ENCODE data around the gene ATP6V1F. TPM values are rescaled to one million over a fixed set of nuclear protein-coding genes. Genes with fewer than 3 reads are reported as not detected.

ATP6V1F gene
- total RNA-seq, 1 experiment from 2014 or later: 115 TPM

DNA sequence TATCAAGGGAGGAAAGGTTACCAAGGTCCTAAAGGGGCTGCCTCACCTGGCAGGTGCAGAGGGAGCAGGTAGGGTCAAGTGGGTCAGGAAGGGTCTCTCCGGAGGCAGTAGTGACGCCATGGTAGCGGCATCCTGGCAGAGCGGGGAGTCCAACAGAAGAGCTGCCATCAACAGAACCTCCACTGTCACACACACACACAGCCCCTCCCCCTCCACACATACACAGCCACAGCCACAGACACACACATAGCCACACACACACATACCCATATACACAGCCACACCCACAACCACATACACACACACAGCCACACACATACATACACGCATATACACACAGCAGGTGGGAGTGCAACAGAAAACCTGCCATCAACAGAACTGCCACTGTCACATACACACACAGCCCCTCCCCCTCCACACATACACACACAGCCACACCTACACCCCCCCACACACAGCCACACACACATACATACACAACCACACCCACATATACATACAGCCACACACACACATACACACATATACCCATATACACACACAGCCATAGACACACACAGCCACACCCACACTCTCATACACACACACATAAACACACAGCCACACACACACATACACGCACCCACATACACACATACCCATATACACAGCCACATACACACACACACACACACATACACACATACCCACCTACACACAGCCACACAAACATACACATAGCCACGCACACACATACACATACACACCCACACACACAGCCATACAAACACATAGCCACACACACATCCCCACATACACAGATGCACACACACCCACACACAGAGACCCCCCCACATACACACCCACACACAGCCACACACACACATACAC lies 24.7 kb downstream of the ATP6V1F start:
- Histone ChIP-seq H2BK15ac (ENCODE audit: low read depth, low read length) (no peak overlapping the region), H2BK12ac (ENCODE audit: insufficient read length, low read depth, low read length) (no peak overlapping the region), H3K23ac (ENCODE audit: insufficient read length, low read depth, low read length) (no peak overlapping the region), H4K91ac (ENCODE audit: insufficient read length, low read depth, low read length) (no peak overlapping the region), H3K14ac (ENCODE audit: insufficient read depth, low read length) (no peak overlapping the region), H3K27ac (ENCODE audit: insufficient read length, low read depth, low read length) (no peak overlapping the region), H3K4ac (ENCODE audit: low read depth, low read length) (no peak overlapping the region), H3K18ac (ENCODE audit: insufficient read length, low read depth, low read length) (no peak overlapping the region), H3T11ph (ENCODE audit: low read length) (no peak overlapping the region), H2AK5ac (ENCODE audit: insufficient read length, low read length) (no peak overlapping the region), H3K56ac (ENCODE audit: insufficient read length, low read depth, low read length) (no peak overlapping the region), H3K9me3 (ENCODE audit: control insufficient read depth, low read depth, low read length) (no peaks in the 10 kb centered on the region), H2BK120ac (ENCODE audit: low read depth, low read length, poor library complexity, severe bottlenecking) (no peak overlapping the region), H3K27me3 (ENCODE audit: insufficient read depth, low read length) (no peaks in the 10 kb centered on the region), H2AFZ (ENCODE audit: low read length) (no peak overlapping the region), H2BK5ac (ENCODE audit: insufficient read length, low read length) (no peak overlapping the region), H2BK20ac (ENCODE audit: low read depth, low read length, poor library complexity, severe bottlenecking) (no peak overlapping the region), H3K9ac (ENCODE audit: extremely low read depth, insufficient read length, low read length) (no peak overlapping the region), H3K79me2 (ENCODE audit: insufficient read depth, low read length) (no peaks in the 10 kb centered on the region), H3K4me2 (ENCODE audit: insufficient read depth, insufficient read length, low read length) (no peak overlapping the region), H3K23me2 (ENCODE audit: insufficient read length, low read depth, low read length, poor library complexity, severe bottlenecking) (peaks cover 9% of the 10 kb centered on the region), H4K20me1 (ENCODE audit: control insufficient read depth, insufficient read depth, insufficient read length) (no peaks in the 10 kb centered on the region), H3K79me1 (ENCODE audit: insufficient read depth, low read depth, low read length, poor library complexity, severe bottlenecking) (no peaks in the 10 kb centered on the region), H4K8ac (replicated peaks; ENCODE audit: insufficient read length, low read depth, low read length) (no peak overlapping the region), H3K4me1 (ENCODE audit: insufficient read depth, low read length) (no peaks in the 10 kb centered on the region), H4K5ac (ENCODE audit: insufficient read length, low read depth, low read length) (no peak overlapping the region)
- Mint-ChIP-seq H3K36me3 (ENCODE audit: insufficient read depth in 1 of 3, low read depth in 3 of 3) (peaks cover 0 to 2% (median 0%) of the 10 kb centered on the region in 3 experiments; a peak in 3 of 7 replicates), H3K4me1 (peaks cover 6 to 8% of the 10 kb centered on the region in 2 experiments; a peak in 3 of 4 replicates), H3K9me3 (0 out of 5 replicates have a peak, but pooled peaks cover 0 to 4% of the 10 kb centered on the region in 2 experiments), H3K27ac (no peak overlapping the region), H3K27me3 (ENCODE audit: low read depth) (peaks cover 9% of the 10 kb centered on the region), H3K4me3 (no peak overlapping the region)
- TF ChIP-seq, protein P1, sequence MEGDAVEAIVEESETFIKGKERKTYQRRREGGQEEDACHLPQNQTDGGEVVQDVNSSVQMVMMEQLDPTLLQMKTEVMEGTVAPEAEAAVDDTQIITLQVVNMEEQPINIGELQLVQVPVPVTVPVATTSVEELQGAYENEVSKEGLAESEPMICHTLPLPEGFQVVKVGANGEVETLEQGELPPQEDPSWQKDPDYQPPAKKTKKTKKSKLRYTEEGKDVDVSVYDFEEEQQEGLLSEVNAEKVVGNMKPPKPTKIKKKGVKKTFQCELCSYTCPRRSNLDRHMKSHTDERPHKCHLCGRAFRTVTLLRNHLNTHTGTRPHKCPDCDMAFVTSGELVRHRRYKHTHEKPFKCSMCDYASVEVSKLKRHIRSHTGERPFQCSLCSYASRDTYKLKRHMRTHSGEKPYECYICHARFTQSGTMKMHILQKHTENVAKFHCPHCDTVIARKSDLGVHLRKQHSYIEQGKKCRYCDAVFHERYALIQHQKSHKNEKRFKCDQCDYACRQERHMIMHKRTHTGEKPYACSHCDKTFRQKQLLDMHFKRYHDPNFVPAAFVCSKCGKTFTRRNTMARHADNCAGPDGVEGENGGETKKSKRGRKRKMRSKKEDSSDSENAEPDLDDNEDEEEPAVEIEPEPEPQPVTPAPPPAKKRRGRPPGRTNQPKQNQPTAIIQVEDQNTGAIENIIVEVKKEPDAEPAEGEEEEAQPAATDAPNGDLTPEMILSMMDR (conservative IDR thresholded peaks at IDR 0.05): no peak
- no peak for DNase-seq
- WGBS (ENCODE audit: extremely low coverage, insufficient read length, low lambda C conversion rate): 100% methylated on average over 1 of the region's 7 CpGs

Measured in H9 (cell line).